ENCODE results near the gene EFNA1. TPM values are rescaled to one million over a fixed set of nuclear protein-coding genes. Genes with fewer than 3 reads are reported as not detected.

EFNA1 gene
- total and polyA plus RNA-seq, 2 of the 13 experiments (the other 11 are each of a cell fraction or from before 2014, with no cell fraction given) = 81.8 to 874 TPM

DNA sequence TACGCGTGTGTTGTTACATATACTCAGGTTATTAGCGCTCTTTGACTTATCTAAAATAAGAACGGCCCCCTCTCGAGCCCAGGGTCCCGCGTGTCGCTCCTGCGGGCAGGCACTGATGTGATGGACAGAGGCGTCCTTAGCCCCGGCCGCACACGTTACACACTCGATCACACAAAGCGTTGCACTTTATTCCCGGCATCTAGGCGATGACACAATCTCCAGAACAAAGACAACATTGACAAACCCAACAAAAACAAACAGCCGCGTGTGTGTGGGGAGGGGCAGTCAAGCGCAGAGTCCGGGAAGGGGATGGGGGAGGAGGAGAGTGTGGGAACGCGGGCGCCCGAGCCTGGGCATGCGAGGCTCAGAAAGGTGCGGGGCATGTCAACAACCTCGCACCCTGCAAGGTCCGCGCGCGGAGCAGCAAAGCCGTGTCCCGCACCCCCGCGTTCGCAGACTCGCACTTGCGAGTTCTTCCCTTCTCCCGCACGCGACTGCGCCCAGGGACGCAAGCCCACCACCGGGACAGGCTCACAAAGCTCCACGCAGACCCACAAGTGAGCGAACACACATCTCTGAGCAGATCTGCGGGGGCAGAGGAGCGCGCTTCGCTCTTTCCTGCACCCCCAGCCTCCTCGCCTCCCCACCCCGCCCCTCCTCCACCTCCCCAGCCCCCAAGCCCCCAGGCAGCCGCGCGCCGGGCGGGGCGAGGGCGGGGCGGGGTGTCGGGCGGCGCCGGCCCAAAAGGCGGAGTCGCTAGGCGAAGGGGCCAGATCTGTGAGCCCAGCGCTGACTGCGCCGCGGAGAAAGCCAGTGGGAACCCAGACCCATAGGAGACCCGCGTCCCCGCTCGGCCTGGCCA lies at the start of gene EFNA1 (continued):
- TF ChIP-seq, protein P1, sequence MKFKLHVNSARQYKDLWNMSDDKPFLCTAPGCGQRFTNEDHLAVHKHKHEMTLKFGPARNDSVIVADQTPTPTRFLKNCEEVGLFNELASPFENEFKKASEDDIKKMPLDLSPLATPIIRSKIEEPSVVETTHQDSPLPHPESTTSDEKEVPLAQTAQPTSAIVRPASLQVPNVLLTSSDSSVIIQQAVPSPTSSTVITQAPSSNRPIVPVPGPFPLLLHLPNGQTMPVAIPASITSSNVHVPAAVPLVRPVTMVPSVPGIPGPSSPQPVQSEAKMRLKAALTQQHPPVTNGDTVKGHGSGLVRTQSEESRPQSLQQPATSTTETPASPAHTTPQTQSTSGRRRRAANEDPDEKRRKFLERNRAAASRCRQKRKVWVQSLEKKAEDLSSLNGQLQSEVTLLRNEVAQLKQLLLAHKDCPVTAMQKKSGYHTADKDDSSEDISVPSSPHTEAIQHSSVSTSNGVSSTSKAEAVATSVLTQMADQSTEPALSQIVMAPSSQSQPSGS (CRISPR knock-in tag; IDR thresholded peaks at IDR 0.05) = peak; percentile 95
- TF ChIP-seq, protein P2, sequence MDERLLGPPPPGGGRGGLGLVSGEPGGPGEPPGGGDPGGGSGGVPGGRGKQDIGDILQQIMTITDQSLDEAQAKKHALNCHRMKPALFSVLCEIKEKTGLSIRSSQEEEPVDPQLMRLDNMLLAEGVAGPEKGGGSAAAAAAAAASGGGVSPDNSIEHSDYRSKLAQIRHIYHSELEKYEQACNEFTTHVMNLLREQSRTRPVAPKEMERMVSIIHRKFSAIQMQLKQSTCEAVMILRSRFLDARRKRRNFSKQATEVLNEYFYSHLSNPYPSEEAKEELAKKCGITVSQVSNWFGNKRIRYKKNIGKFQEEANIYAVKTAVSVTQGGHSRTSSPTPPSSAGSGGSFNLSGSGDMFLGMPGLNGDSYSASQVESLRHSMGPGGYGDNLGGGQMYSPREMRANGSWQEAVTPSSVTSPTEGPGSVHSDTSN (CRISPR knock-in tag; IDR thresholded peaks at IDR 0.05) = peak; percentile 50
- TF ChIP-seq NFKBIZ (CRISPR knock-in tag; IDR thresholded peaks at IDR 0.05) (peak; percentile 95), SMAD1 (CRISPR knock-in tag; IDR thresholded peaks at IDR 0.05; ENCODE audit: borderline replicate concordance, low read depth) (no peak), ZNF33A (CRISPR knock-in tag; IDR thresholded peaks at IDR 0.05; ENCODE audit: borderline replicate concordance) (no peak), HOXA9 (CRISPR knock-in tag; IDR thresholded peaks at IDR 0.05; ENCODE audit: borderline replicate concordance) (peak; percentile 95), ZNF180 (CRISPR knock-in tag; IDR thresholded peaks at IDR 0.05; ENCODE audit: borderline replicate concordance, low read depth) (no peak), MEF2D (CRISPR knock-in tag; IDR thresholded peaks at IDR 0.05) (peak; percentile 72), ZNF3 (CRISPR knock-in tag; IDR thresholded peaks at IDR 0.05) (no peak), PHF21A (CRISPR knock-in tag; IDR thresholded peaks at IDR 0.05) (peak; percentile 43), ZNF572 (CRISPR knock-in tag; IDR thresholded peaks at IDR 0.05) (no peak), ETV5 (CRISPR knock-in tag; IDR thresholded peaks at IDR 0.05; ENCODE audit: borderline replicate concordance) (peak; percentile 64), FLYWCH1 (CRISPR knock-in tag; IDR thresholded peaks at IDR 0.05) (no peak), ADNP (CRISPR knock-in tag; IDR thresholded peaks at IDR 0.05) (peak; percentile 13; the same call in 1 of the 2 replicates), CHD4 (IDR thresholded peaks at IDR 0.05; ENCODE audit: borderline replicate concordance, low read length) (0 out of 2 replicates have a peak, but pooled peaks have one; percentile 6), LCORL (IDR thresholded peaks at IDR 0.05) (no peak), LCORL (CRISPR knock-in tag; IDR thresholded peaks at IDR 0.05) (no peak; the same call in 1 of the 2 replicates), ZNF501 (CRISPR knock-in tag; IDR thresholded peaks at IDR 0.05) (no peak), IRF1 (CRISPR knock-in tag; IDR thresholded peaks at IDR 0.05; ENCODE audit: low read depth) (no peak; the same call in 1 of the 2 replicates), ZKSCAN1 (IDR thresholded peaks at IDR 0.05; ENCODE audit: low read length) (no peak), ZNF678 (CRISPR knock-in tag; IDR thresholded peaks at IDR 0.05) (peak; percentile 89; the same call in 1 of the 2 replicates), ARHGAP35 (CRISPR knock-in tag; IDR thresholded peaks at IDR 0.05; ENCODE audit: borderline replicate concordance) (0 out of 2 replicates have a peak, but pooled peaks have one; percentile 54), NFE2 (CRISPR knock-in tag; IDR thresholded peaks at IDR 0.05) (peak; percentile 28; the same call in 1 of the 2 replicates)
- TF ChIP-seq, protein P3, sequence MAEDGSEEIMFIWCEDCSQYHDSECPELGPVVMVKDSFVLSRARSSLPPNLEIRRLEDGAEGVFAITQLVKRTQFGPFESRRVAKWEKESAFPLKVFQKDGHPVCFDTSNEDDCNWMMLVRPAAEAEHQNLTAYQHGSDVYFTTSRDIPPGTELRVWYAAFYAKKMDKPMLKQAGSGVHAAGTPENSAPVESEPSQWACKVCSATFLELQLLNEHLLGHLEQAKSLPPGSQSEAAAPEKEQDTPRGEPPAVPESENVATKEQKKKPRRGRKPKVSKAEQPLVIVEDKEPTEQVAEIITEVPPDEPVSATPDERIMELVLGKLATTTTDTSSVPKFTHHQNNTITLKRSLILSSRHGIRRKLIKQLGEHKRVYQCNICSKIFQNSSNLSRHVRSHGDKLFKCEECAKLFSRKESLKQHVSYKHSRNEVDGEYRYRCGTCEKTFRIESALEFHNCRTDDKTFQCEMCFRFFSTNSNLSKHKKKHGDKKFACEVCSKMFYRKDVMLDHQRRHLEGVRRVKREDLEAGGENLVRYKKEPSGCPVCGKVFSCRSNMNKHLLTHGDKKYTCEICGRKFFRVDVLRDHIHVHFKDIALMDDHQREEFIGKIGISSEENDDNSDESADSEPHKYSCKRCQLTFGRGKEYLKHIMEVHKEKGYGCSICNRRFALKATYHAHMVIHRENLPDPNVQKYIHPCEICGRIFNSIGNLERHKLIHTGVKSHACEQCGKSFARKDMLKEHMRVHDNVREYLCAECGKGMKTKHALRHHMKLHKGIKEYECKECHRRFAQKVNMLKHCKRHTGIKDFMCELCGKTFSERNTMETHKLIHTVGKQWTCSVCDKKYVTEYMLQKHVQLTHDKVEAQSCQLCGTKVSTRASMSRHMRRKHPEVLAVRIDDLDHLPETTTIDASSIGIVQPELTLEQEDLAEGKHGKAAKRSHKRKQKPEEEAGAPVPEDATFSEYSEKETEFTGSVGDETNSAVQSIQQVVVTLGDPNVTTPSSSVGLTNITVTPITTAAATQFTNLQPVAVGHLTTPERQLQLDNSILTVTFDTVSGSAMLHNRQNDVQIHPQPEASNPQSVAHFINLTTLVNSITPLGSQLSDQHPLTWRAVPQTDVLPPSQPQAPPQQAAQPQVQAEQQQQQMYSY (CRISPR knock-in tag; IDR thresholded peaks at IDR 0.05) = 0 out of 2 replicates have a peak, but pooled peaks have one; percentile 21

Measured in HepG2 (cell line).